SW 1271 (cell line): Measurements from ENCODE around the gene SMARCD3.

Experiments used
- DNase-seq, 2 experiments: peaks; one replicate each; lab custom pipeline; 2025; lab: John Stamatoyannopoulos, UW

Gene SMARCD3

GRCh38 chr7:151208253-151208862 lies 40.1 kb downstream of the SMARCD3 start:
- no peak for DNase-seq

DNA sequence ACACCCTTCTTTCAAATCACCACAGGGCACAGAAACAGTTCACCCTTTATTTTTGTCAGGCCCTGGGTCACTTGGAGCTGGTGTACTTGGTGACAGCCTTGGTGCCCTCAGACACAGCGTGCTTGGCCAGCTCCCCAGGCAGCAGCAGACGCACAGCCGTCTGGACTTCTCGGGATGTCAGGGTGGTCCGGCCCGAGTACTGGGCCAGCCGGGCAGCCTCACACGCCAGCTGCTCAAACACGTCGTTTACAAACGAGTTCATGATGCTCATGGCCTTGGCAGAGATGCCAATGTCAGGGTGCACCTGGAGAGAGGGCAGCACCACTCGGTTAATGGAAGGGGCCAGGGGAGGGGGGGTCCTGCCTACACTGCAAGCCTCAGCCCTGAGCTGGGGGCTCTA lies 40.7 kb downstream of the SMARCD3 start:
- DNase-seq, result no peak

- DNase-seq, result no peak
These were observed 41.2 kb downstream of the SMARCD3 start for GRCh38 chr7:151207315-151207714.

DNA sequence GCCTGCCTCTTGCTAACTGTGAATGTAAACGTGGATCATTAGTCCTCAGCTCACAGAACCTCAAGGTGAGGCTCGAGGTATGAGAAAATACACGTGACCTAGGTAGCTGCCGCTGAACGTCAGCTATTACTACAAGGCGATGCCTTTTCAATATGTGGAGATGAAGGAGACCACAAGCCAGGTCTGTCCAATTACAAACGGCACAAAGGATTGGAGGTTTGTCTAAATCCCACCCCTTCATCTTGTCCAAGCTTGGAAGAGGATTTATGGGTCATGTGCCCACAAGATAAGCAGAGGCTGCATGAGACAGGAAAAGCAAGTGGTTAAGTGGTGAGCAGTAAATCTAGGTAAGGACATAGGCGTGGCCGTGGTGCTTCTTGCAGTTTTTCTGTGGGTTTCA lies 41.6 kb downstream of the SMARCD3 start:
- no peak for DNase-seq

- no peak for DNase-seq
These were observed 42.8 kb downstream of the SMARCD3 start for GRCh38 chr7:151205730-151206129.

DNA sequence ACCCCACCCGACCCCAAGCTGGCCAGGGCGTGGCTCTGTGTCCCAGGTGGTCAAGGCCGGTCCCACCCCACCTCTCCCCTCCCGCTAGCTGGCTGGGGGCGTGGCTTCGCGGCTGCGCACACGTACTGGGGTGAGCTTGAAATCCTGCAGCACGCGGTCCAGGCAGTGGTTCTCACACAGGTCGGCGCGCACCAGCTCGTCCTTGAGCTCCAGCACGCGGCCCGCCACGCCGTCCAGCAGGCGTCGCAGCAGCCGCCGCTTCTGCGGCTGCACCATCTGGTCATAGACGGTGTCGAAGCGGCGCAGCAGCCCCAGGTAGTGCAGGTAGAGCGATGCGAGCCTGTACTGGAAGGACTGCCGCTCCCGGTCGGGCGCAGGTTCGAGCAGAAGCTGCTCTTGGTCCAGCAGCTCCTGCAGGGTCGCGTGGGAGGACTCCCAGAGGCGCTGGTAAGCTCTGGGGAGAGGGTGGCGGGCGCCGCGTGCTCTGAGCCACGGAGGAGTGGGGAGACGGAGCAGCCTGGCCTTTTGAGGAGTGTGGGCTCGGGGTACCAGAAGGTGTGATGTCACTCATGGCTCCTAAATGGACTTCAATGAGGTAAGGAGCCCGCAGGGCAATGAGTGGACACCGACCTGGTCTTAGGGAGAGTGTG lies 44.0 kb downstream of the SMARCD3 start:
- DNase-seq, result no peak

DNA sequence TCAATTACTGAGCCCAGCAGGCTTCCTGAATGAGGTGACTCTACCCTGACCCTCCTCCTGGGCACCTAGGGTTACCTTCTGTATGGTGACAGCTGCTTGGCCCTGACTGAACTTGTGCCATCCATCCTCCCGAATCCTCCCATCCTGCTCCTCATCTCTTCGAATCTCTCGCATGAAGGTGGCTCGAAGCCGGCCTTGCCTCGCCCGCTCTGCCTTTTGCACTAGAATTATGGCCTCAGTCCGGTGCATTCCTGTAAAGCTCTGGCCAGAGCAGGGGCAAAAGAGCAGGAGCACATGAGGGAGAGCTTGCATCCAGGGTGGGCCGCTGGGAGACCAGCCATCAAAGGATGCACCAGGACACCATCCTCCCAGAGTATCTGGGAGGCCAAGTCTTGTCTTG lies 45.7 kb downstream of the SMARCD3 start:
- no peak for DNase-seq

DNA sequence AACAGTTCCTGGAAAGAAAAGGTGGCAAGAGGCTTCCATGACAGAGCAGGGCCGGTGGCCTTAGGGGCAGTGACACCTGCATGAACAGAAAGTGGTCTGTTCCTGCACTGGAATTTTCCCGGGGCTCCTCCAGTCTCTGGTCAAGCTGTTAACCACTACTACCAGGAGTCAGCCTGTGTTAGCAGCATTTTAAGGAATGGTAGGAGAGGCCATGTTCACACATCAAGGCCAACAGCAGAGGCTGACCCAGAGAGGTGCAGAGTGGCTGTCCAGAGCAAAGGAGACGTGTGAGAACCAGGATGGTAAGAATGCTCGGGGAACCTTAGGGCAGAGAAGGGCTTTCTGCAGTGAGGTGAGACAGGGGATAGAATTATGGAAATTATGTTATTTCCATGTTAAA lies 46.7 kb downstream of the SMARCD3 start:
- no peak for DNase-seq

GRCh38 chr7:151201344-151201743 lies 47.1 kb downstream of the SMARCD3 start:
- DNase-seq, result no peak

- no peak for DNase-seq
These were observed 49.3 kb downstream of the SMARCD3 start for GRCh38 chr7:151198945-151199848.

- DNase-seq, result no peak
These were observed 50.6 kb downstream of the SMARCD3 start for GRCh38 chr7:151197932-151198331.

GRCh38 chr7:151195616-151196450 lies 52.7 kb downstream of the SMARCD3 start:
- DNase-seq, result no peak

GRCh38 chr7:151194188-151194587 lies 54.3 kb downstream of the SMARCD3 start:
- no peak for DNase-seq

DNA sequence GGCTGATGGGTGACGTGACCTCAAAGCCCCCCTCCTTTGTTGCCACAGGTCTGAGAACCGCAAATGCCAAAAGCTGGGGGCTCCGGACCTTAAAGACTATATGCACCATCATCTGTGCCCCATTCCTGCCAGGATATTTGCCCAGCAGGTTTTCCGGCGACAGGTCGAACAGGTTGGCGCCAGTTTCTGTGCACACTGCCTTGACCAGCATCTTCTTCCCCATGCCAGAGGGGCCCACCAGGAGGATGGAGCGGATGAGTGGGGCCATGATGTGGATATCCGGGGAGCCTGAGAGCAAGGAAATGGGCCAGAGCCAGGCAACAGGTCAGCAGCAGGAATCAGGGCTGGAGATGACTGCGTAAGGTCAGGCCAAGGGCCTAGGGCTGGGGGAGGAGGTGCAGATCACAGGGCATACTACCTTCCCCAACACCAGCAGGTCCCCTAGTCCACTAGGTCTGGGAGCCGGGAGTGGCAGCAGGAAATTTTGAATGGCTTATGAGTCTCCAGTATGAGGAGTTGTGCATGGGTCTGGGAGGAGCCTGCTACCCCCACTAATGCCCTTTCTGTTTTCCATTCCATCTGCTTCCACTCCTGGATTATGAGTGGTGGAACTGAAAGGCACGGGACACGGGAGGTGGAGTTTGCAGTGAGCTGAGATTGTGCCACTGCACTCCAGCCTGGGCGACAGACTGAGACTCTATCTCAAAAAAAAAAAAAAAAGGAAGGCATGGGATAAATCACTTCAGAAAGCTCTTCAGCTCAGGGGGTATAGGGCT lies 55.1 kb downstream of the SMARCD3 start:
- DNase-seq, result no peak

DNA sequence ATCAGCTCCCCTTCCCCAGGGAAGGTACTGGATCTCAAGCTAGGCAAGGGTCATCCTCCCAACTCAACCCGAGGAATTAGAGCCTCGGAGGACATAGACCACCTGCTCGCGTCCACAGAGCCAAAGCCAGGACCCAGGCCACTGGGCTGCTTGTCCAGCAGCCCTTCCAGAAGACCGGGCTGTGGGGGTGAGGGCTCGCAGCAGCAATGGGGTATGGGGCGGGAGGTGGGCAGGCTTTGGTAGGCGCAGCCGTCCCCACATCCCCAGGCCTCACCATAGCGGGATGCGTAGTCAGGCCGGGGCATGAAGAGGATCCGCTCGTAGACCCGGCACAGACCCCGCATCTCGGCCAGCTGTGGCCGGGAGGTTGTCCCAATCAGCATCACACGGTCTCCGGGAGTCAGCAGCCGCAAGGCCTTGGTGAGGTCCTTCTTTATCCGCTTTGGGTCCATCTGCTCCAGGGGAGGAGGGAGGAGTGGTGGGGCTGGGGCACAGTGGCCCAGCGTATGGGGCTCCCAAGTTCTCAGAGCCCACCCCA lies 56.4 kb downstream of the SMARCD3 start:
- no peak for DNase-seq

- no peak for DNase-seq
These were observed 57.0 kb downstream of the SMARCD3 start for GRCh38 chr7:151191544-151191943.

GRCh38 chr7:151189038-151189437 lies 59.5 kb downstream of the SMARCD3 start:
- no peak for DNase-seq
